HG03139 (cell line): ENCODE results near the gene CIBAR2.
"Not testable (repeated sequence)": the region's sequence is repeated elsewhere in the genome, so short reads cannot be mapped to it uniquely, and the experiment has no call there.

Source experiments
- ATAC-seq: cut with Tn5 transposase; IDR thresholded peaks from one replicate; pipeline ENCODE4 v1.9.1; 2021; ENCODE audit not compliant: unreplicated experiment

CIBAR2 gene

DNA sequence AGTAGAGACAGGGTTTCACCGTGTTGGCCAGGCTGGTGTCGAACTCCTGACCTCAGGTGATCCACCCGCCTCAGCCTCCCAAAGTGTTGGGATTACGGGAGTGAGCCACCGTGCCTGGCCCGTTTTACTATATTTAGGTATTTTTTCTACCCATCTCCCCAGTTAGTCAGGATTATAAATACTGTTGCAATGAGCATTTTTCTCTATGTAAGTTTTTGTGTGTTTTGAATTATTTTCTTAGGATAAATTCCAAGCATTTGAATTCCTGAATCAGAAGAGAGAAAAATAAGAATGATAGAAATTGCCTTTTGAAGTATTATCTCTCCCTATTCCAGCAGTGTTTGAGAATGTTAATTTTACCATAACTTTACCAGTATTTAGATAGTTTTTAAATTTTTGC, 48.1 kb downstream of the CIBAR2 start:
- ATAC-seq = no peak

- ATAC-seq = no peak
Measured at GRCh38 chr16:85062845-85063244, 49.4 kb downstream of the CIBAR2 start.

DNA sequence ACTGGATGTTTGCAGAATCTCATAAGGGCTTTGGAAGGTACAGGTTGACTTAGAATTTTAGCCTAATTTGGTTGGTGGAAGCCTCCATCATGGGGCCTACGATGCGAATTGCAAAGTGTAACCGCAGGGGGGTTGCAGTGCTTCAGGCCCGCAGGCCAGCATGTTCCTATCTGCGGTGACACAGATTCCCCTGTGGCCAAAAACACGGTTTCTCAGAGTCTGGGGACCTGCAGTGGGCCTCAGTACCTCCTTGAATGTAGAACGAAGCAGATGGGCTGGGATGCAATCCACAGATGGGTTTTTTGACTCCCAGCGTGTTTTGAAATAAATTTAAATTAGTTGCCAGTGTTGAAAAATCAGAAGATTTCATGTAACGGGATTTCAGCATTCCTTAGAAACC, 49.9 kb downstream of the CIBAR2 start:
- ATAC-seq = no peak

GRCh38 chr16:85061566-85061965, 50.7 kb downstream of the CIBAR2 start:
- no peak for ATAC-seq

- ATAC-seq = no peak
Measured at GRCh38 chr16:85058909-85059308, 53.4 kb downstream of the CIBAR2 start.

GRCh38 chr16:85057948-85058347, 54.3 kb downstream of the CIBAR2 start:
- no peak for ATAC-seq

DNA sequence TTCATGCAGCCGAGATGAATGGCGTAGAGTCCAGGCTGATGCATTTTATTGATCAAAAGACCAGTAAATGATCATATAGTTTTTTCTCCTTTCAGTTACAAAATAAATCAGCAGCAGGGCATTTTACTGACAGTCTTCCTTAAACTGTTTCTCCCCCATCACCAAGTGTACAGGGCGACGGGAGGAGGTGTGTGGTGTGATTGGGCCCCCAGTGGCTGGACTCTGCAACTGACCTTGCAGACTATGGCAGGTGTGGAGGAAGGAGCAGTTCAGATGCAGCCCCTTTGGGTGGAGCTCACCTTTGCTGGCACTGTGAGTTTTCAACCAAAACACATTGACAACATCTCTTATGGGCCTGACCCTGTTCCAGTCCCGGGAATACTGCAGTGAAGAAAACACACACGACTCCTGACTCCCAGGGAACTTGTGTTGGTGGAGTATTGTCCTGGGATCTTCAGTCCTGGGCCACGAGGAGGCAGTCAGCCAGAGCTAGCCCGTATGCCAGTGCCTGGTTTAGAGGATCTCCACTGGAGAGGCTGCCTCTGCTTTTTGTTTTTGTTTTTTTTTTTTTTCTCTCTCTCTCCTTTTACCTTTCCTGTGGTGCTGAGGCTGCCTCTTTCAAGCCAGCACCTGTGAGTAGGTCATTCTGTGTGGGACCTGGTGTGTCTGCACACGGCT, 54.9 kb downstream of the CIBAR2 start:
- ATAC-seq = no peak

- no peak for ATAC-seq
Measured at GRCh38 chr16:85056211-85056748, 56.0 kb downstream of the CIBAR2 start.

GRCh38 chr16:85055493-85056210, 56.6 kb downstream of the CIBAR2 start:
- ATAC-seq = peak; percentile 74

DNA sequence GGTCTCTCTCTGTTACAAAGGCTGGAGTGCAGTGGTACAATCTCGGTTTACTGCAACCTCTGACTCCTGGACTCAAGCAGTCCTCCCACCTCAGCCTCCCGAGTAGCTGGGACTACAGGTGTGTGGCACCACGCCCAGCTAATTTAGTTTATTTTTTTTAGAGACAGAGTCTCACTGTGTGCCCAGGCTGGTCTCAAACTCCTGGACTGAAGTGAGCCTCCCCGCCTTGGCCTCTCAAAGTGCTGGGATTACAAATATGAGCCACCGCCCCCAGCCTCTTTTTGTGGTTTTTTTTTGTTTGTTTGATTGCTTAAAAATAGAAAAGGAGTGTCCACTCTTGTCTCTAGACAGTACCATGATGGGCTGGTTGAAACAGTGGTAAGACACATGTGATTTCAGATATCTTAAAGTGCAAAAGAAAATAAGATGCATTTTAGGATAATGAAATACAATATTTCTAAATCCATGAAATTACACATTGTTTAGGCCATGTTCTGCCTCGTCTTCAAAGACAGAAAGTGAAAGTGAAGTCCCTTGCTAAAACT, 57.3 kb downstream of the CIBAR2 start:
- no peak for ATAC-seq

DNA sequence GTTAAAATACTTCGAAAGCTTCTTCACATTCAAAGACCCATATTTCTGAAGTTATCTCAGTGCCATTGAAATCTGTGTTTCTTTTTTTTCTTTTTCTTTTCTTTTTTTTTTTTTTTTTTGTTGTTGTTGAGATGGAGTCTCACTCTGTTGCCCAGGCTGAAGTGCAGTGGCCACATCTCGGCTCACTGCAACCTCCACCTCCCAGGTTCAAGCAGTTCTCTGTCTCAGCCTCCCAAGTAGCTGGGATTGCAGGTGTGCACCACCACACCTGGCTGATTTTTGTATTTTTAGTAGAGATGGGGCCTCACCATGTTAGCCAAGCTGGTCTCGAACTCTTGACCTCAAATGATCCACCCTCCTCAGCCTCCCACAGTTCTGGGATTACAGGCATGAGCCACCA, 58.0 kb downstream of the CIBAR2 start:
- not testable (repeated sequence) for ATAC-seq

DNA sequence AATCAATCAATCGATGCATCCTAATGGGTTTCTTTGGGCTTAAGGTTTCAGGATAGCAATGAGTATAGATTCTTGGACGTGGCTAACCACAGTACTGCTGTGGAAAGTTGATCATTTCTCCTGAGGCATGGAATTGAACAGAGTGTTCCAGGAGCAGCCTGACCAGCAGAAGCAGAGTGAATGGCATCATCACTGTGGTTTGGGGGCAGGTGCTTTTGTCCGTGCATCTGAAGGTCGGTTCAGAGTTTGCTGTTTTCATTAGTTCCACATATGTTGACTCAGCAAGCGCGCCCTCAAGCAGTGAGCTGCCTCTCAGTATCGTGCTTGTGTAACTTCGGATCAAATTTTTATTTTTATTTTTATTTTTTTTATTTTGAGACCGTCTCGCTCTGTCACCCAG, 59.7 kb downstream of the CIBAR2 start:
- no peak for ATAC-seq

GRCh38 chr16:85051683-85052082, 60.6 kb downstream of the CIBAR2 start:
- no peak for ATAC-seq

DNA sequence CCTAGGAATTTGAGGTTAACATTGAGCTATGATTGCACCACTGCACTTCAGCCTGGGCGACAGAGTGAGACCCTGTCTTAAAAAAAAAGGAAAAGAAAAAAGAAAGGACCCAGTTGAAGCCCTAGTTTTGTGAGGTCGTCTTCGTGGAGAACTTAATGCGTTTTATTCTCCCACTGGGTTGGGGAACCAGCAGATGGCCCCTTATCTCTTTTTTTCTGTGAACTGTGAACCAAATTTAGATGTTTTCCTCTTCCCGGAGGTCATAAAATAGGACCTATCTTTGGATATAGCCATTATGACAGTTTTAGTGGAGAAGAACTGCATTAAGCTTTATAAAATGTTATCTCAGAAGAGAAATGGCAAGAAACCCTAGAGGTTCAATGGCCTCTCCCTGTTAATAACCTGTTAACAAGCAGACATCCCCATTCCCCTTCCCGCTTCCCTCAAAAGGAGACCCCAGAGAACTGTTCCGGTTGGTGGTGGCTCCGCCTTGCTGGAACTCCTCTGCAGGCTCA, 61.1 kb downstream of the CIBAR2 start:
- ATAC-seq = no peak

GRCh38 chr16:85049706-85050305, 62.5 kb downstream of the CIBAR2 start:
- ATAC-seq = no peak

- no peak for ATAC-seq
Measured at GRCh38 chr16:85048921-85049562, 63.2 kb downstream of the CIBAR2 start.
